Endothelial cell of umbilical vein (primary cell): ENCODE results near the gene CDK11B. TPM values are rescaled to one million over a fixed set of nuclear protein-coding genes. Genes with fewer than 3 reads are reported as not detected.
A peak's percentile ranks its signal among the peaks of the same experiment; 100 is the strongest.

Source experiments
- BruUV-seq: library from RNA; stranded (reverse); fragments of 400-500 nt; replicated peaks from 2 replicates; lab custom pipeline; 2021; lab: Mats Ljungman, UMichigan
- CTCF ChIA-PET: fragments of 300-600, 350-600 bp; sonication (Branson Sonifier 250); formaldehyde crosslinking; loops from one replicate; lab custom pipeline; 2021; ENCODE audit warnings: antibody characterized with exemption, inconsistent platforms; lab: Charles Lee
- POLR2A ChIA-PET: fragments of 300-600, 350-600 bp; sonication (Branson Sonifier 250); formaldehyde crosslinking; loops from one replicate; lab custom pipeline; 2021; ENCODE audit warnings: antibody characterized with exemption, inconsistent platforms; lab: Charles Lee
- DNase-seq: peaks from one replicate; pipeline ENCODE4 v3.0.0-alpha.2; 2011; ENCODE audit warnings: low read depth, low spot score
- FAIRE-seq: peaks from 2 replicates; lab custom pipeline; 2011; peaks lifted over from hg19 to GRCh38; lab: Jason Lieb, UNC
- H2AFZ ChIP-seq: 2 replicates; pipeline ENCODE4 v1.6.0; 2012; ENCODE audit warnings: low read depth, low read length, control low read depth, inconsistent platforms
- H3K27ac ChIP-seq: 2 replicates; pipeline ENCODE4 v1.5.1; 2011; ENCODE audit warnings: low read depth, mild to moderate bottlenecking, control low read depth, low read length, moderate library complexity; ENCODE audit not compliant: insufficient read depth
- H3K27me3 ChIP-seq, 2 experiments: 2 replicates each; pipeline versions ENCODE4 v1.6.0 to v1.6.1; 2011; ENCODE audit warnings: low read length in 2 of 2, mixed read lengths in 1 of 2; ENCODE audit not compliant: control insufficient read depth in 2 of 2, insufficient read depth in 2 of 2
- H3K36me3 ChIP-seq, 2 experiments: 2 replicates in 1 of 2; 3 replicates in 1 of 2; pipeline ENCODE4 v1.5.1; 2011; ENCODE audit warnings: low read length in 2 of 2, mild to moderate bottlenecking in 1 of 2, moderate library complexity in 1 of 2; ENCODE audit not compliant: control insufficient read depth in 2 of 2, insufficient read depth in 2 of 2; ENCODE audit errors: extremely low read depth in 1 of 2
- H3K4me1 ChIP-seq: 3 replicates; pipeline ENCODE4 v1.5.1; 2011; ENCODE audit warnings: mild to moderate bottlenecking, low read length; ENCODE audit not compliant: control insufficient read depth, insufficient read depth; ENCODE audit errors: extremely low read depth
- H3K4me2 ChIP-seq: 2 replicates; pipeline ENCODE4 v1.6.1; 2011; ENCODE audit warnings: low read length, control low read depth, mixed read lengths; ENCODE audit not compliant: insufficient read depth
- H3K4me3 ChIP-seq, 3 experiments: fragments of 200-600 bp in 1 of 3; sonication (generic), shearing (Covaris generic) in 1 of 3; replicated peaks in 1 of 3; 2 replicates each; pipeline ENCODE4 v1.5.1; 2011 to 2016; ENCODE audit warnings: control low read depth in 3 of 3, low read length in 3 of 3, mild to moderate bottlenecking in 2 of 3, inconsistent platforms in 1 of 3, low read depth in 1 of 3, moderate library complexity in 1 of 3; ENCODE audit not compliant: insufficient read depth in 1 of 3
- H3K79me2 ChIP-seq: 2 replicates; pipeline ENCODE4 v1.6.0; 2012; ENCODE audit warnings: low read length, inconsistent platforms; ENCODE audit not compliant: control insufficient read depth, insufficient read depth
- H3K9ac ChIP-seq: replicated peaks from 2 replicates; pipeline ENCODE3; 2011; ENCODE audit warnings: low read length, control low read depth; ENCODE audit not compliant: insufficient read depth; ENCODE audit errors: extremely low read depth
- H3K9me1 ChIP-seq: replicated peaks from 3 replicates; pipeline ENCODE4 v1.6.0; 2011; ENCODE audit warnings: mild to moderate bottlenecking, low read length; ENCODE audit not compliant: control insufficient read depth, insufficient read depth; ENCODE audit errors: extremely low read depth
- H3K9me3 ChIP-seq: replicated peaks from 2 replicates; pipeline ENCODE4 v1.5.1; 2012; ENCODE audit warnings: low read length, inconsistent platforms; ENCODE audit not compliant: control insufficient read depth, insufficient read depth
- H4K20me1 ChIP-seq: replicated peaks from 2 replicates; pipeline ENCODE3; 2011; ENCODE audit warnings: mild to moderate bottlenecking, low read length; ENCODE audit not compliant: control insufficient read depth, insufficient read depth; ENCODE audit errors: extremely low read depth
- CTCF ChIP-seq, 2 donors: IDR thresholded peaks; 1 replicate in 1 of 2; 2 replicates in 1 of 2; pipeline ENCODE4 v1.5.1; 2011; ENCODE audit warnings: low read length in 2 of 2, mild to moderate bottlenecking in 2 of 2, moderate library complexity in 2 of 2, control low read depth in 1 of 2, inconsistent platforms in 1 of 2, low read depth in 1 of 2; ENCODE audit not compliant: insufficient read depth in 1 of 2; ENCODE audit errors: extremely low read depth in 1 of 2
- MAX ChIP-seq: IDR thresholded peaks from 2 replicates; pipeline ENCODE4 v1.6.1; 2011; ENCODE audit not compliant: insufficient read depth, insufficient read length
- POLR2A ChIP-seq: IDR thresholded peaks from 2 replicates; pipeline ENCODE4 v1.6.1; 2012; ENCODE audit warnings: low read depth, mild to moderate bottlenecking, control low read depth, low read length
- POLR2AphosphoS5 ChIP-seq: IDR thresholded peaks from 2 replicates; pipeline ENCODE4 v1.6.1; 2012; ENCODE audit warnings: low read depth, mild to moderate bottlenecking, control low read depth, low read length, moderate library complexity; ENCODE audit not compliant: insufficient read depth
- dilution Hi-C: fragments of 300-500 bp; cut with MboI; formaldehyde crosslinking; loops from one replicate; pipeline ENCODE4 v1.15.0; 2019; ENCODE audit warnings: low sequenced_read_pairs; ENCODE audit not compliant: extremely low pct_ligation_motif_present
- intact Hi-C: fragments of 100-400 bp; cut with micrococcal nuclease; formaldehyde crosslinking; loops from one replicate; pipeline ENCODE4 v1.10.0; 2022
- polyA plus RNA-seq, 4 experiments: library from polyadenylated mRNA; depleted of rRNA in 3 of 4; stranded (reverse) in 3 of 4; unstranded in 1 of 4; fragments of >200 nt; gene quantifications; 2 replicates each; pipeline versions ENCODE4 v1.2.1 to v1.2.3, GENCODE V29; 2011 to 2012; ENCODE audit warnings: missing spikeins in 1 of 4
- total RNA-seq: library from RNA; stranded (reverse); gene quantifications from 2 replicates; pipeline ENCODE4 v1.2.3, GENCODE V29; 2021

Gene CDK11B
- total and polyA plus RNA-seq, 2 donors (not counting 3 experiments of a cell fraction or from before 2014, with no cell fraction given), result 16.4 to 32.0 TPM

GRCh38 chr1:1615256-1616044, 43.4 kb downstream of the CDK11B start, which contains the start of gene MIB2:
MIB2 (plus strand) TSS chr1:1615500; CDS start chr1:1623453, 7,953 bp downstream.
- TF ChIP-seq POLR2AphosphoS5, result peak; percentile 80
- peak; percentile 51 for TF ChIP-seq MAX
- TF ChIP-seq CTCF (IDR thresholded peaks at IDR 0.05; ENCODE audit: extremely low read depth in 1 of 2, insufficient read depth in 1 of 2, low read depth in 1 of 2, low read length in 2 of 2), result no peak
- TF ChIP-seq POLR2A, result peak; percentile 75
- ChIA-PET POLR2A (interaction anchor here (0.6 kb wide), 1 partner anchor 342 kb away, joined by 5 read pairs; the partner anchor contains the start of gene UBE2J2), CTCF (interaction anchor here (1.1 to 1.8 kb wide), 3 partner anchors 10 to 110 kb away, joined by 4 to 6 read pairs (median 4); no protein-coding TSS in a partner anchor)
- H3K27me3 ChIP-seq, result no peaks in the 10 kb centered on the region
- peak within 1 kb of the TSS; percentile 100 for H3K9ac ChIP-seq
- dilution Hi-C loops, result no loop called here
- peaks cover 0 to 2% of the 10 kb centered on the region in 2 experiments for H3K36me3 ChIP-seq
- no peaks in the 10 kb centered on the region for H4K20me1 ChIP-seq
- H2AFZ ChIP-seq, result peak within 1 kb of the TSS; percentile 90
- no peaks in the 10 kb centered on the region for H3K9me1 ChIP-seq
- no TSS peak for BruUV-seq
- FAIRE-seq (peak; percentile 93), DNase-seq (peak; percentile 95)
- peaks cover 3% of the 10 kb centered on the region for H3K79me2 ChIP-seq
- peak within 1 kb of the TSS; percentile 99 for H3K27ac ChIP-seq
- H3K4me3 ChIP-seq, result peak within 1 kb of the TSS; percentile 68 to 99 (median 74)
- no peaks in the 10 kb centered on the region for H3K9me3 ChIP-seq
- H3K4me2 ChIP-seq, result peak within 1 kb of the TSS; percentile 75
- peaks cover 16% of the 10 kb centered on the region for H3K4me1 ChIP-seq
- intact Hi-C loops, result loop anchor here (1.0 to 5.0 kb wide), 2 partner anchors 41 to 103 kb away; partner anchors contain the start of genes ATAD3A and SSU72
